Right ventricle myocardium superior (tissue), 1 donor: ENCODE data around the gene GPT2. TPM values are rescaled to one million over a fixed set of nuclear protein-coding genes. Genes with fewer than 3 reads are reported as not detected.
"Not testable (repeated sequence)": the region's sequence is repeated elsewhere in the genome, so short reads cannot be mapped to it uniquely, and the experiment has no call there.

ENCODE experiments used
- ATAC-seq: fragments of 200-7000 bp; cut with Tn5 transposase; one replicate; pipeline ENCODE4 v1.9.1; 2020; ENCODE audit warnings: mild to moderate bottlenecking; ENCODE audit not compliant: poor library complexity
- DNase-seq: peaks from one replicate; pipeline ENCODE4 v3.0.0-alpha.2; 2020
- intact Hi-C: fragments of 100-400 bp; cut with DNase I; formaldehyde crosslinking; loops from one replicate; pipeline ENCODE4 v1.11.2; 2022
- total RNA-seq: library from RNA; stranded (reverse); fragmentation: NEBNext Ultra II Directional; extraction: Animal tissue kit (Norgen Biotek cat#: 25700); gene quantifications from one replicate; pipeline ENCODE4 v1.2.1, GENCODE V29; 2021
- donor health status: DM: no; HTN: yes; CAD: no; lungs with severe emphysema.

The GPT2 gene
- total RNA-seq, 1 donor from 2014 or later, result 22.9 TPM

DNA sequence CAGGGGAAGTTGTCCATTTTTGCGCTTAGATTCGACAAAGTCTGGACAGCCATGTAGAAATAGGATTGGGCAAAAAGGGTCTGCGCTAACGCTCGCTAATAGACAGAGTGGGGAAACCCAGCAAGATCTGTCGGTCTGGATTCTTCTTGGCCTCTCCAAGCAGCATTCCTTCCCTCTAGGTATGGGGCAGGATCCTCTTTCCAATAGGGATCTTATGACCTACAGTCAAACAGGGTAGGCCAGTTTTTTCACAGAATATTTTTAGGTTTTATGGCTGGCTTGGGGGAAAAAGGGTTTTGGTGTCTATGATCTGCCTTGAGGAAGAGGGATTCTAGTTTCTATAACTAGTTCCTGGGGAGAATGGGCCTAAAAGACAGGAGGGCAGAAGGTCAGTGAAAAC lies 26.0 kb upstream of the GPT2 start:
- DNase-seq, result no peak
- no peak for ATAC-seq
- intact Hi-C loops, result no loop called here

DNA sequence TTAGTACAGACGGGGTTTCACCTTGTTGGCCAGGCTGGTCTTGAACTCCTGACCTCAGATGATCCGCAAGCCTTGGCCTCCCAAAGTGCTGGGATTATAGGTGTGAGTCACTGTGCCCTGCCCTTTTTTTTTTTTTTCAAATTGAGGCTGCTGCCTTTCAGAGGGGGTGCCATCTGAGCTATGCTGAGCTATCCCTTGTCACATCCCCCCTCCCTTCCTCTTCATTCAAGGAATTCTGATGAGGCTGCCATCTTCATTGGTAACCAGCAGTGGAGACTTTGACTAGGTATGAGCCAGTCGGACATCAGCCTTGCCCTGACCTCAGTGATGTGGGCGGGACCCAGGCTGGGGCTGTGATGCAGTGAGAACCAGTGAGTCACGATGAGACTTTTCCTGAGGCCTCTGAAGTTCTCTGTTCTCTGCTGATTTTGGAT lies 24.4 kb upstream of the GPT2 start:
- intact Hi-C loops, result no loop called here
- no peak for DNase-seq

DNA sequence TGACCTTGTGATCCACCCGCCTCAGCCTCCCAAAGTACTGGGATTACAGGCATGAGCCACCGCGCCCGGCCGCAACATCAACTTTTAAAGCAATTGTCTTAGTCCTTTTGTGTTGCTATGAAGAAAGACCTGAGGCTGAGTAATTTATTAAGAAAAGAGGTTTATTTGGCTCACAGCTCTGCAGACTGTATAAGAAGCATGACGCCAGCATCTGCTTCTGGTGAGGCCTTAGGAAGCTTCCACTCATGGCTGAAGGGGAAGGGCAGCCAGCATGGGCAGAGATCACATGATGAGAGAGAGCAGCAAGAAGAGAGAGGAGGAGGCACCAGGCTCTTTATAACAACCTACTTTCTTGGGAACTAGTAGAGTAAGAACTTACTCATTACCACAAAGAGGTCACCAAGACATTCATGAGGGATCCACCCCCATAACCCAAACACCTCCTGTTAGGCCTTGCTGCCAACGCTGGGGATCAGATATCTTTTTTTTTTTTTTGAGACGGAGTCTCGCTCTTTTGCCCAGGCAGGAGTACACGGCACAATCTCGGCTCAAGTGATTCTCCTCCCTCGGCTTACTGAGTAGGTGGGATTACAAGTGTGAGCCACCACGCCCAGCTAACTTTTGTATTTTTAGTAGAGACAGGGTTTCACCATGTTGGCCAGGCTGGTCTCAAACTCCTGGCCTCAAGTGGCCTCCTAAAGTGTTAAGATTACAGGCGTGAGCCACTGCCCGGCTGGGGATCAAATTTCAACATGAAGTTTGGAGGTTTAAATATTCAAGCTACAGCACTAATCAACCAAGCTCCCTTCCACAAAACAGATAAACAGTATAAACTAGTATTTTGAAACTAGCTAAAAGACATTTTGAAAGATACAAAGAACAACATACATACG lies 21.4 kb upstream of the GPT2 start:
- intact Hi-C loops, result no loop called here
- DNase-seq (no peak), ATAC-seq (no peak)

More for the DNA sequence above, 24.4 kb upstream of the GPT2 start:
- no peak for ATAC-seq

DNA sequence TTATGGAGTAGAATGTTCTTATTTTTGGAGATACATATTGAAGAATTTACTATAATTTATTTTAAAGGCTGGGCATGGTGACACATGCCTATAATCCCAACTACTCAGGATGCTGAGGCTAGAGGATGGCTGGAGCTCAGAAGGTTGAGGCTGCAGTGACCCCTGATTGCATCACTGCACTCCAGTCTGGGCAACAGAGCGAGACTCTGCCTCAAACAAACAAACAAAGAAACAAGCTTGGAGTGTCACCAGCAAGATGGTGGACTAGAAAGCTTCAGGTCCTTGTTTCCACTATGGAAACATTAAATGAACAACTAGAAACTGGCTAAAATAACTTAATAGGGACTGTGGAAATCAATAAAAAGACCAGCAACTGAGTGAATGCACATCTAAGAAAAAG lies 17.9 kb upstream of the GPT2 start:
- no peak for ATAC-seq
- no peak for DNase-seq
- intact Hi-C loops, result no loop called here

DNA sequence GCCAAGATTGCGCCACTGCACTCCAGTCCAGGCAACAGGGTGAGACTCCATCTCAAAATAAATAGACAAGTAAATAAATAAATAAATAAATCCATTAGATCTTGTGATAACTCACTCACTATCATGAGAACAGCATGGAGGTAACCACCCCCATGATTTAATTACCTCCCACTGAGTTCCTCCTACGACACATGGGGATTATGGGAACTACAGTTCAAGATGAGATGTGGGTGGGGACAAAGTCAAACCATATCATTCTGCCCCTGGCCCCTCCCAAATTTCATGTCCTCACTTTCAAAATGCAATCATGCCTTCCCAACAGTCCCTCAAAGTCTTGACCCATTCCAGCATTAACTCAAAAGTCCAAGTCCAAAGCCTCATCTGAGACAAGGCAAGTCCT lies 16.7 kb upstream of the GPT2 start:
- intact Hi-C loops, result not testable (repeated sequence)

DNA sequence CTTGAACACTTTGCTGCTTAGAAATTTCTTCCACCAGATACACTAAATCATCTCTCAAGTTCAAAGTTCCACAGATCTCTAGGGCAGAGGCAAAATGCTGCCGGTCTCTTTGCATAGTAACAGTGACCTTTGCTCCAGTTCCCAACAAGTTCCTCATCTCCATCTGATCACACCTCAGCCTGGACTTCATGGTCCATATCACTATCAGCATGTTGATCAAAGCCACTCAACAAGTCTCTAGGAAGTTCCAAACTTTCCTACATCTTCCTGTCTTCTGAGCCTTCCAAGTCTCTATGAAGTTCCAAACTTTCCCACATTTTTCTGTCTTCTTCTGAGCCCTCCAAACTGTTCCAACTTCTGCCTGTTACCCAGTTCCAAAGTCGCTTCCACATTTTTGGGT lies 15.3 kb upstream of the GPT2 start:
- intact Hi-C loops, DNase-seq, ATAC-seq: not testable (repeated sequence)

More for the DNA sequence above, 16.7 kb upstream of the GPT2 start:
- not testable (repeated sequence) for ATAC-seq, DNase-seq

DNA sequence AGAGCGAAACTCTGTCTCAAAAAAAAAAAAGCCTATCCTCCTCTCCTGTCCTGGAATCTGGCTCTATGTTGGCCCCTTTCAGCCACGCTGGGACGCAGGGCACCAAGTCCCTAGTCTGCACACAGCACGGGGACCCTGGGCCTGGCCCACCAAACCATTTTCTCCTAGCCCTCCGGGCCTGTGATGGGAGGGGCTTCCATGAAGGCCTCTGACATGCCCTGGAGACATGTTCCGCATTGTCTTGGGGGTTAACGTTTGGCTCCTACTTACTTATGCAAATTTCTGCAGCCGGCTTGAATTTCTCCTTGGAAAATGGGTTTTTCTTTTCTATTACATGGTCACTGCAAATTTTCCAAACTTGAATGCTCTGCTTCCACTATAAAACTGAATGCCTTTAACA lies 12.6 kb upstream of the GPT2 start:
- no peak for DNase-seq
- intact Hi-C loops, result no loop called here
- no peak for ATAC-seq

DNA sequence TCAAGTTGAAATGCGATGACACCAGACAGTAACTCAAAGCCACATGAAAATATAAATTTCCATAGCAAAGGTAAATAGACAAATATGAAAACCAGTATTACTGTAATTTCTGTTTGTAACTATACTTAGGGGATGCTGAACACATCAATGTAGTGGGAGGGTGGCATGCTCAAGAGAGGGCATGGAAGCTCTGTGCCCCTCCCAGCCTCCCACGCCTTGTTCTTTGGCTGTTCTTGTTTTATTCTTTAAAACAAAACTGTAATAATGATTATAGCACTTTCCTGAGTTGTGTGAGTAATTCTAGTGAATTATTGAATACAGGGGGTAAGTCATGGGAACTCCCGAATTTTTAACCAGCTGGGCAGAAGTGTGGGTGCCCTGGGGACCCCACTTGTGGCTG lies 11.0 kb upstream of the GPT2 start:
- DNase-seq (no peak), ATAC-seq (no peak)
- intact Hi-C loops, result no loop called here

DNA sequence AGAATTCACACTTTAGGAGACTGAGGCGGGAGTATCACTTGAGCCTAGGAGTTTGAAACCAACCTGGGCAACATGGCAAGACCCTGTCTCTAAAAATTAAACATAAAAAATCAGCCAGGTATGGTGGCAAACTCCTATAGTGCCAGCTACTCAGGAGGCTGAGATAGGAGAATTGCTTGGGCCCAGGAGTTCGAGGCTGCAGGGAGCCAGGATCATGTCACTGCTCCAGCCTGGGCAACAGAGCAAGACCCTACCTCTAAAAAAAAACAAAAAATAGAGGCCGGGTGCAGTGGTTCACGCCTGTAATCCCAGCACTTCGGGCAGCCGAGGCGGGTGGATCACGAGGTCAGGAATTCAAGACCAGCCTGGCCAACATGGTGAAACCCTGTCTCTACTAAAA lies 8.9 kb upstream of the GPT2 start:
- intact Hi-C loops, result no loop called here
- ATAC-seq, result no peak
- no peak for DNase-seq

DNA sequence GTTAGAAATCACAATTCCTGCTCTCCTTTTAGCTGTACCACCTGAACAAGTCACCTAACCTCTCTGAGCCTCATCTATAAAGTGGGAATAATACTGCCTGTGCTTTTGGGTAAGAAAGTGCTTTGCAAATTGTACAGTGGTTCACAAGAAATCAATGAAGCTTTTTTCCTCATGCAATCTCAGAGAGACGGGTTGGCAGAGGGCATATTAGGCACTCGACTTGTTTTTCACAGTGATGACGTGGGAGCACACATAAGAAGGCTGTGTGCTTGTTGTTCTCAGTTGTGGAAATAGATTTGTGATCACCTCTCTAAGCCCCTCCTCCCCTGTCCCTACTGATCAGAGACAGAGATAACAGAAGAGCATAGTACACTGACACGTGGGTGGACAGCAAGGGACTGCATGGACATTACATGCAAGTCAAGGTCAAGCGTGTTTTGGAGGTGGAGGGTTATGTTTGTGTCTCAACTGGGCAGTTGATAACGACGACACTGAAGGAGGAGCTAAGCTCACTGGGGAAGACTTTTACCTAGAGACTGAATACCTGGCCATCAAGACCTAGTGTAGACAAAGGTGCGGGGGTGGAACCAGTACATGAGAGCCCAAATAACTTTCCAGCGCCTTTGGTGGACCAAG lies 1.7 kb upstream of the GPT2 start:
- no peak for ATAC-seq
- intact Hi-C loops, result no loop called here
- no peak for DNase-seq

DNA sequence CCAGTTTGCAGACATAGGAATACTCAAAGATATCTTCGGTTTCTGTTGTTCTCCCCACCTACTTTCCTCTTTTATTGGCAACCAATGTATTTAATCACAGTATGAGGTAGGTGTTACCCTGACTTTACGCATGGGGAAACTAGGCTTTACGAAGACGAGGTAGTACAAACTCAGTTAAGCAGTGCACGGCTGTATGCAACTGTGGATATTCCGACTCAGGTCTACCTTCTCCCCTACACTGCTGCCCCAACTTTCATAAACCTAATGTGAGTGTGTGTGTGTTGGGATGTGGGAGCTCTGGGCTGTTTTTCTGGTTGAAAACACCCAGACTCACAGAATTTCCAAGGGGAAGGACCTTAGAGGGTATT lies 1.2 kb upstream of the GPT2 start:
- intact Hi-C loops, result no loop called here
- ATAC-seq, result no peak
- DNase-seq, result no peak

DNA sequence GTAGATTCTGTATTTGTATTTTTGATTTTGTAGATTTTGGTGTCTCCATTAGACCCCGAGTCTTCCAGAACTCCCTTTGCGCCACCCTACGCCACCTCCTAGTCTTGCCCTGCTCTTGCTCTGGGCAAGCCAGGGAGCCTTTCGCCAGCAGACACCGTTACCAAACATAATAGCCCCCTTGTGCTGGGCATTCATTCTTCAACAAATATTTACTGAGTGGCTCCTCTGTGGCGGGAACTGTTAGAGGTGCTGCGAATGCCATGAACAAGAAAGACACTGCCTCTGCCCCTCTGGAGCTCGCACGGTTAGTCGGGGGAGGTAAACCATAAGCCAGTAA lies 841 bp upstream of the GPT2 start:
- intact Hi-C loops, result no loop called here
- DNase-seq (no peak), ATAC-seq (no peak)

DNA sequence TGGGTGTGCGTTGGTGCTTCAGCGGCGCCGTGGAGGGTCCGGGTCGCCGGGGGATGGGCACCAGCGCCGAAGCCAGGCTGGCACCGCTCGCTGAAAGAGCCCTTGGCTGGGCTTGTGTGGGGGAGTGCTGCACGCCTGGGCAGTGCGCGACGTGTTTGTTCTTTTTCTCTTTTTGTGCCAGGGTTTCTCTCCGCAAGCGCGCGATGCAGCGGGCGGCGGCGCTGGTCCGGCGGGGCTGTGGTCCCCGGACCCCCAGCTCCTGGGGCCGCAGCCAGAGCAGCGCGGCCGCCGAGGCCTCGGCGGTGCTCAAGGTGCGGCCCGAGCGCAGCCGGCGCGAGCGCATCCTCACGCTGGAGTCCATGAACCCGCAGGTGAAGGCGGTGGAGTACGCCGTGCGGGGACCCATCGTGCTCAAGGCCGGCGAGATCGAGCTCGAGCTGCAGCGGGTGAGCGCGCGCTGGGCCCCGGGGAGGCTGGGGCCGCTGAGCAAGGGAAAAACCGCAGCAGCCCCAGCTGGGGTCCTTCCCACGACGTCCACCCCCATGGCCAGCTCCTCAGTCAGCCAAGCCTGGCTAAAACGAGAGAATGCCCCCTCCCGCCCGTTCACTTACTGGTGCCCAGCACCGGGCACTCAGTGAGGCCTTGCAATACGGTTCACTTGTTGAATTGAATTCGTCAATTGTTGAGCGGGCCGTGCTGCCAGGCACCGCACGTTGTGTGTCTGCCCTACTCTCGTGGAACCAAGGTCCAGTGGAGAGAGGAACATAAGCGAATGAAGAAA lies 541 bp downstream of the GPT2 start:
- intact Hi-C loops, result no loop called here
- peak; percentile 13 for ATAC-seq
- no peak for DNase-seq

DNA sequence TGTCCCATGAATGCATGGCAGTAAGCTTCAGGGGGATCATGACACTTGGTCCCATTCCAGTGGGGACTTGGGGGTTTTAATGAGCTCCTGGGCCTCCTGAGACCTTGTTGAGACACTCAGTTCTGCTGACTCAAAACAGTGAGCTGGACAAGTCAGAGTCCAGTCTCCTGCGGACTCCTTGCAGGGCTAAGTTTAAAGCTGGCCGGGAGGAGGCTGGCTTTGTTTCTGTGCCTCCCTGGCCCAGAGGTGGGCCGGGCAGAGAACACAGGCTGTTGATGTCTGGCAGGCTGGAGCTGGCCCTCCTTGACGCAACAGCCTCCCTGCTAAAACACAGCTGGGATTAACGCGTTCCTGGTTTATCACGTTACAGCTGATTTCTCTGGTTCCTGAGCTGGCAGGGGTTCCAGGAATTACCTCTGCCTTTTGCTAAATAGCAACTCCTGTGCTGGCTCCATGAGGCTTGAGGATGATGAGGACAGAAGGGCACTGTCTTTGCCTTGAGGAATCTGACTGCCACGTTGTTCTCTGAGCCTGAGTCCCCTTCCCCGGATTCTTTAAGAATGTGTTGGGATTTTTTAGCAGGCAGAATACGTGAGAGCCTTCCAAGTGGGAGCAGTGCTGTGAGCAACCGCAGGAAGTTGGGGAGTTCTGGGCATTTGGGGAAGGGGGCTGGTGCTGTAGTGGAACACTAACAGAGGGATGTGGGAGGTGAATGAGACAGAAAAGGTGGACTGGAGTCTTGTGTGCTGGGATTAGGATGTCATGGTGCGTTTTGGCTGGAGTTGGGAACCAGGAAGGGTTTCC lies 2.0 kb downstream of the GPT2 start:
- ATAC-seq (no peak), DNase-seq (peak; percentile 56)

DNA sequence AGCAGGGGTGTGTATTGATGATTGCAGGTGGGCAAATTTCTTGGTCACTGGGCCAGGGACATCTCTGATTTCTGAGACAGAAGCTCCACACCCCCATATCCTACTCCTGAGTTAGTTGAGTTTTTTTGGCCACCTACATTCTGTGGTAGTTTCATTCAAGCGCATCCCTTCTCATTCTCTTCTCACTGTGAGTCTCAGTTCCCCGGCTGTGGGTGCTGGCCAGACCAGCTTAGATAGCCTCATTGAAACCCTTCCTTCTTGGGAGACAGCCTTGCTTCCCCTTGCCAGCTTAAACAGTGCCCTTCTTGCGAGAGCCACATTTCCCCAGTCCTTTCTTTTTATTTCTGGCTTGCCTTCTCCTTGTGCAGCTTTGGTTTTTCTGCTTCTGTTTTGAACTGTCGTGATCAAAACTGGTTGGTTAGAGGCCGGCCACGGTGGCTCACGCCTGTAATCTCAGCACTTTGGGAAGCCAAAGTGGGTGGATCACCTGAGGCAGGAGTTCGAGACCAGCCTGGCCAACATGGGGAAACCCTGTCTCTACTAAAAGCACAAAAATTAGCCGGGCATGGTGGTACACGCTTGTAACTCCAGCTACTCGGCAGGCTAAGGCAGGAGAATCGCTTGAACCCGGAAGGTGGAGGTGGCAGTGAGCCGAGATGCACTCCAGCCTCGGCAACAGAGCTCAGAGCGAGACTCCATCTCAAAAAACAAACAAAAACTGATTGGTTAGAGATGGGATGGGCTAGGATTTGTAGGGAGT lies 2.8 kb downstream of the GPT2 start:
- no peak for DNase-seq
- intact Hi-C loops, result no loop called here
- ATAC-seq, result no peak

More for the DNA sequence above, 2.0 kb downstream of the GPT2 start:
- intact Hi-C loops, result no loop called here

DNA sequence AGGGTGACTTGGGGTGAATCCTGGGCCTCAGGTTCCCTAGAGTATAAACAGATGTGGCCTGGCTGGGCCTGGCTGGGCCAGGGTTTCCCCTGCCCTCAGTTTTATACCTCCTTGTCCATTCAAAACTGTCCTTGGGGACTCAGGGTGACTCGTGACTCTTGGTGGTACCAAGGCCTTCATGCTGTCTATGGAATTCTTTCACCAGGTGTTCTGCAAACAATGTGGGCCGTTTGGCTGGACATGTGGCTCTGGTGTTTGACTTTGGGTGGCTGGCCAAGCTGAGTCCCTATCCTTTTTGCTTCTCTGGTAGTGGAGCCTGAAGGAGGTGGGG lies 3.3 kb downstream of the GPT2 start:
- intact Hi-C loops, result no loop called here
- ATAC-seq, result no peak
- no peak for DNase-seq

DNA sequence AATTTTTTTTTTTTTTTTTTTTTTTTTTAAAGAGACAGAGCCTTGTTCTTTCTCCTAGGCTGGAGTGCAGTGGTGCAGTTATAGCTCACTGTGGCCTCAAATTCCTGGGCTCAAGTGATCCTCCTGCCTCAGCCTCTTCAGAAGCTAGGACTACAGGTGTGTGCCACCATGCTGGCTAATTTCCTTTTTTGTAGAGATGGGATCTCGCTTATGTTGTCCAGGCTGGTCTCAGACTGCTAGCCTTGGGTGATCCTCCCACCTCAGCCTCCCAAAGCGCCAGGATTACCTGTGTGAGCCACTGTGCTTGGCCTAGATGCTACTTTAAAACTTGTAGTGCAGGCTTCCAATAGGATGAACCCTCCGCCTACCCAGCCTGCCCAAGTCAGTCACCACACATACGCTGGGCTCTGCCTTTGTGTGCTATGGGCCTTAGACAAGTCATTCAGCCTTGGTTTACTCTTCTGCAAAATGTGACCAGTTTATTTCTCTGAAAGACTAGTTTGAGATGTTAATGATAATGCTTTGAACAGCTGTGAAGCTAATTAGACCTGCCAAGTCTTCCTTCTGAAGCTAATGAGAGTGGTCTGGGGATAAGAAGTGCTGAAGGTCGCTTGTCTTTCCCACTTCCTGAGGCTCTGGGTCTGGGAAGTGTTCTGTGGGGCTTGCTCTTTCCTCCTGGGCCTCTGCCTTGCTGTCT lies 5.2 kb downstream of the GPT2 start:
- intact Hi-C loops, result no loop called here
- ATAC-seq, result no peak
- DNase-seq, result no peak

DNA sequence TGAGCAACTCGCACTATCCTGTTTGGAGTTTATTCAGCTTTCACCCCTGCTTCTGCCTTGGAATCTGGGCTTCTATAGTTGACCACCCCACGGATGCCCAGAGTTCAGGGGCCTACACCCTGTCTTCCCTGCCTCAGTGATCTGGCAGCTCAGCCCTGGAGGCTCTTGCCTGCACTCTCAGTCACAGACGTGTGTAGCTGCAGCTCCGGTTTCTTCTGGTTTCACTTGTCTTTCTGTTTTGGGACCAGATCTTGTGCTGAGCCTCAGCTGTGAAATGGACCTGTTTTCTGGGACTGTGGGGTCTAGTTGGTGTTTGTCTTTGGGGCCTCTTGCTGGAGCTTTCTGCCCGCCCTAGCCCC lies 5.8 kb downstream of the GPT2 start:
- ATAC-seq, result no peak
- intact Hi-C loops, result no loop called here
- no peak for DNase-seq
